Middle frontal gyrus (tissue), 1 donor: ENCODE results near the gene CPPED1.

Experiments
- DNase-seq: peaks from one replicate; pipeline ENCODE4 v3.0.0-alpha.2; 2015; ENCODE audit warnings: low spot score; ENCODE audit errors: extremely low spot score

Gene CPPED1

DNA sequence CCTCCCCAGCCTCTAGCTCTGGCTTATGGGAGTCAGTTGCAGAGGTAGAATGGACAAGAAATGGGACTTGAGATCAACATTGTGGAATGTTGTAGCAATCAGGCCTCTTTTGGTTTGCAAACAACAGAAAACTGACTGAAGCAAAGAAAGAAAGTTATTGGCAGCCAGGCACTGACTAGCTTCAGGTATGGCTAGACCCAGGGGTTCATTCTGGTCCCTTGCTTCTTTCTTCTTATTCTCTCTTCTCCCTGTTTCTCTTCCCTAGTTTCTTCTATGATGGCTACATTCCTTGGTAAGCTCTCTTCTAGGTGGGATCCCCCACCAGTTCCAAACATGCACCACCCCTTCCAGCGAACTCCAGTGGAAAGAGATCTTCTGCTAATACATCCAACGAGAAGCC is 154.3 kb downstream of the CPPED1 start:
- no peak for DNase-seq

DNA sequence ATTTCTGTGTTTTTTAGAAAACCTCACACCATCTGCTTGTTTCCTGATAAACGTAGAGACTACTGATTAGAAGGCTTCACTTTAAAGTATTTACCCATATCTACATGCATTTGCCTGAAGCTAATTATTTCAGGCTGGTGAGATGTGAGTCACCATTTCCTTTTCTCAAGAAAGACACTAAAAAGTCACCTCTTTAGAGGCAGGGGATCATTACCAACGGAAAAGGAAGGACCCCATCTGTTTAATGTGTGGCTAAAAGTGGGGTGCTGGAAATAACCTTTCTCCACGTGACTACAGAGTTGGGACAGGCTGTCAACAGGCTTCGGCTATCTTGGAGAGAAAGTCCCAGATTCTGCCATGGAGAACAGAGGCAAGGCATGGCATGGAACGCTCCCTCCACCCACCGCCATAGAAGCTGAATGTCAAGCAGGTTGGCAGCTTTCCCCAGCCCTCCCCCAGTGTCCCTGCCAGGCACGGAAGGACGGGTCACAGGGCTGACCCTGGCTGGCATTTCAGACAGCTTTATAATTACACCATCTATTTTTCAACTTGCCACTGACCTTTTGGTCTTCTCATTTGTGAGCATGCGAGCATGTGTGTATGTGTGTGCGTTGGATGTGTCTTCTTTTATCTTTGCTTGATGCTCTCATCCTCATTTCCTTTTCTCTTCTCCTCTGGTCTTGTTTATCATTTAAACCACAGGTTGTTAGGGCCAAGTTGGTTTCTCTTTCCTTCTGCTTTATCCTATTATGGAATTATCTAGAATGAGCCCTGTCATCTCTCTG is 157.0 kb downstream of the CPPED1 start:
- peak; percentile 8 for DNase-seq

DNA sequence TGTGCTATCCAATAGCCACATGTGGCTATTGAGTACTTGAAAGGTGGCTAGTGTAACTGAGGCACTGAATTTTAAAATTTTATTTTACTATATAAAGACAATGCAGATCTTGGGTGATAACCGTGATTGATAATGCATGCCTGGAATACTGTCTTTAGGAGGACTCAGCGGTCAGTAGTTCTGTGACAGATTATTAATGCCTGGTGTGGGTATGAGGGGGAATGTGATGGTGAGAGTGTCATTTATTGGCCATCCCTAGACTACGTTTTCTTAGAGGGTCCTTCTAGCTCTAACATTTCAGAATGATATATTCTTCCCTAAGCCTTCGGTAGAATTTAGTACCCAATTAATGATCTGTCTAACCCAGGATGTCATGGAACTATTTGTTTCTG is 157.6 kb downstream of the CPPED1 start:
- DNase-seq, result no peak

GRCh38 chr16:12643034-12643455 is 160.6 kb downstream of the CPPED1 start:
- no peak for DNase-seq

GRCh38 chr16:12639044-12639443 is 164.6 kb downstream of the CPPED1 start:
- DNase-seq, result no peak

DNA sequence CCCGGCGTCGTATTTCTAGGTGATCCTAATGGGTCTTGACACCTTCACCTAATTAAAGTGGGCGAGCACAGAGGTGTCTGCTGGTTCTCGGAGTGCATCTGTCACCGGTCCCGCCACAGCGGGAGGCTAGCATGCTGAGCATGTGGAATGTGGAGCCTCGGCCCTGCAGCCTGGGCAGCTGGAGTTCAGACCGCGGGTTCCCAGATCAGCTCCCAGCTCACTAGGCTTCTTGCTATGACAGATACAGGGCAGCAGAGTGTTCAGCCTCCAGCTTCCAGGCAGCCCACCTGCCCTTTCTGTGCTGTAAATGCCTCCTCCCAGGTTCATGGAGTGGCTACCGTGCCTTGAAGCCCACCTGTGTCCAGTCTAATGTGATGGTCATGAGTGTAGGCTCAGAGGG is 166.7 kb downstream of the CPPED1 start:
- DNase-seq, result no peak

DNA sequence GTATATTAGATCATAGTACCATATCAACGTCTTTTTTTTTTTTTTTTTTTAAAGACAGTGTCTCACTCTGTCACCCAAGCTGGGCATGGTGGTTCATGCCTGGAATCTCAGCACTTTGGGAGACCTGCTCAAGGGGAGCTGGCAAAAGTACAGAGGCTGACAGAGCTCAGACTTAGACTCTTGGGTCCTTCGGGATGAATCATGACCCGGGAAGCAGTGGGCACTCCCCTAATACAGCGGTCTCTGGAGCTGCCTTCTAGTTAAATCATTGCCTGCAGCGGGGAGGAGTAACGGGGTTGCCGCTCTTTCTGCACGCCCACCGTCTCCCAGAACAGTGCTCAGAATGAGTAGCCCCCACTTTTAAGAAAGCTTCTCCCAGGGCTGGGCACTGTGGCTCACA is 174.4 kb downstream of the CPPED1 start:
- DNase-seq, result no peak

DNA sequence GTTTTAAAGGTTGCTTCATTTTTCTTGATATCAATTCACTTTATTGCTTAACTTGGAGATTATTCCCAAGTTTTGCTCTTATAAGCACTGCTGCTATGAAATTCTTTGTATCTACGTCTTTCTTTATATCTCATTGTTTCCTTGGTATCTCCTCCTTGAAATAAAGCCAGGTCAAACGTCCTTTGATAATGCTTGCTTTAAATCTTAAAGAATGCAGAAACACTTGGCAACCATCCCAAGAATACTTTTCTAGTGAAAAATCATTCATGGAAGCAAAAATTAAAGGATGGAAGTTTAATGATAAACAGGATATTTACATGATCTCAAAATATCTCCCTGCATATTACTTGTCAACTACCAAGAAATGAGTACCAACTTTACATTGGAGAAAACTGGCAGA is 175.2 kb downstream of the CPPED1 start:
- DNase-seq, result no peak

DNA sequence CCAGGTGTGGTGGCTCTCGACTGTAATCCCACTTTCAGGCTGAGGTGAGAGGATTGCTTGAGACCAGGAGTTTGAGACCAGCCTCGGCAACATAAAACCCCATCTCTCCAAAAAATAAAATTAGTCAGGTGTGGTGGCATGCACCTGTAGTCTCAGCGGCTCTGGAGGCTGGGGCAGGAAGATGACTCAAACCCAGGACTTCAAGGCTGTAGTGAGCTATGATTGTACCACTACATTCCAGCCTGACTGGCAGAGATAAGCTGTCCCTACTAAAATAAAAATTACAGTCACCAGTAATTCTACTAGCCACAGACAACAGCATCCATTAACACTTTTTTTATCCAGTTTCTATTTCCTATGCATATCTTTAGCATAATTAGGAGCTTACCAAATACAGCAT is 176.3 kb downstream of the CPPED1 start:
- DNase-seq, result no peak

GRCh38 chr16:12626411-12626810 is 177.3 kb downstream of the CPPED1 start:
- no peak for DNase-seq

DNA sequence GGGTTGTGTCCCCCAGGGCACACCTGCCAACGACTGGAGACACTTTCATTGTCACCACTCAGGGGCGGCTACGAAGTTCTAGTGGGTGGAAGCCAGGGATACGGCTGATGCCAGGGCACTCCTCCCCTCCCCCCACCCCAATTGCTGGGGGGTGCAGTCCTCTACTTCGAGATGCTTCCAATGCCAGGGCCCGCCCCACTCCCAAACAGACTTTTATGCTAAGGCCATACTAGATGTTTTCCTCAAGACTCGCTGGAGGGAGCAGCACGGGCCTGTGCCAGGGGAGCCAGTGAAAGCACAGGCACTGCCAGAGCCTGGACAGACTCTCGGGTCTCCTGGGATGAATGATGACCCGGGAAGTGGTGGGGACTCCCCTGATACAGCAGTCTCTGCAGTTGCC is 178.0 kb downstream of the CPPED1 start:
- DNase-seq, result no peak

DNA sequence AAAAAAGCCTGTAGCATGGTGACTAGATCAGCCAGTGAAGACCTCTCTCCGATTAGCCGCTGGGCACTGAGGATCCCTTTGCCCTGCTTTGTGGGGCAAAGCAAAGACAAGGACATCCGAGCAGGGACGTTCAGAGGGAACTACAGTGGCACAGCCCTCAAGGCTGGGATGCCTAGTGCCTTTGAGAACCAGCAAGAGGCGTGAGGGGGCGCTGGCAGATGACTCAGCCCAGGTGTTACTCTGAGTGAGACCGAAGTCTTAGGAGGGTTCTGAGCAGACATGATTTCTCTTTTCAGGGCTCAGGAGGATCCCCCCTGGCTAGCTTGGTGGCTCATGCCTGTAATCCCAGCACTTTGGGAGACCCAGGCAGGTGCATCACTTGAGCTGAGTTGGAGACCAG is 178.6 kb downstream of the CPPED1 start:
- no peak for DNase-seq

GRCh38 chr16:12620150-12620549 is 183.5 kb downstream of the CPPED1 start:
- DNase-seq, result no peak

DNA sequence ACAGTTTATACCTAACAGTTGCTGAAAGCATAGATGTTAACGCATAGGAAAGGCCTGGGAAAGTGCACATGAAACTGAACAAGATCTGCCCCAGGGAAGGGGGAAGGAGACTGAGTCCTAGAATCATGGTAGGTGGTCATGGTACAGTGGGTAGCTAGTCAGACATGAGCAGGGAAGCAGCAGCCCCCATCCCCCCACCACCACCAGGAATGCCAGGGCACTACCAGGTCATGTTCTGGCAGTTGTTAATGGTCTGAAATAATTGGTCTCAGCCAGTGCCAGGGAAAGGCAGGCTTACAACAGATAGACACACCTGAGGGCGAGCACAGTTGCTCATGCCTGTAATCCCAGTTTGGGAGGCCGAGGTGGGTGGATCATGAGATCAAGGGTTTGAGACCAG is 185.2 kb downstream of the CPPED1 start:
- DNase-seq, result no peak

DNA sequence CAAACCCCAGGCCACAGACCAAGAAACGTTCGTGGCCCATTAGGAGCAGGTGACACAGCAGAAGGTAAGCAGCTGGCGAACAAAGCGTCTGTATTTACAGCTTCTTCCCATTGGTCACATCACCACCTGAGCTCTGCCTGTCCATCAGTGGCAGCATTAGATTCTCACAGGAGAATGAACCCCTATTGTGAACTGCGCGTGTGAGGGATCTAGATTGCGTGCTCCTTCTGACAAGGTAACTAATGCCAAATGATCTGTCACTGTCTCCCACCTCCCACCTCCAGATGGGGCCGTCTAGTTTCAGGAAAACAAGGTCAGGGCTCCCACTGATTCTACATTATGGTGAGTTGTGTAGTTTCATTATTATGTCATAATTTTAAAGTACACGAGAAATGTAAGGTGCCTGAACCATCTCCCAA is 186.3 kb downstream of the CPPED1 start:
- DNase-seq, result no peak

DNA sequence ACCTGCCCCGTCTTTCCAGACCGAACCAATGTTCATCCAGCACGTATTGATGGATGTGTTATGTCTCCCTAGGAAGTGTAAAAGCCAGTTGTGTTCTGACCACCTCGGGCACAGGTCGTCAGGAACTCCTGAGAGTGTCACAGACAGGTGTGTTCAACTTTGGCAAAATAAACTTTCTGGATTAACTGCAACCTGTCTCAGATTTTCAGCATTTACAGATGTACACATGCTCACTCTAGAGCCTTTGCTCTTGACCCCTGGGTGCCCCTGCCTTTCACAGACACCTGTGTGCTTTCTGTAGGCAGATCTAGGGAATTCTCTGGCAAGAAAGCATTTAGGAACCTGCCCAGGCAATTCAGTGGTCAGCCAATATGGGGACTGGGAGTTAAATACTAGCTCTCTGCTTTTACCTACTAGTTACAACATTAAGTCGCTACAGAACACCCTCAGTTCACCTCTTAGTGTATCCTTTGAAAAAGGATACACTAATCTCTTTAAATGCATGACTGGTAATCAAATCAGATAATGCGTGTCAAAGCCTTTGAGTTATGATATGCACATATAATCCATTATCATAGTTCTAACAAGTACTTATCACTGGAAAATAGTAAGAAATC is 188.9 kb downstream of the CPPED1 start:
- no peak for DNase-seq

DNA sequence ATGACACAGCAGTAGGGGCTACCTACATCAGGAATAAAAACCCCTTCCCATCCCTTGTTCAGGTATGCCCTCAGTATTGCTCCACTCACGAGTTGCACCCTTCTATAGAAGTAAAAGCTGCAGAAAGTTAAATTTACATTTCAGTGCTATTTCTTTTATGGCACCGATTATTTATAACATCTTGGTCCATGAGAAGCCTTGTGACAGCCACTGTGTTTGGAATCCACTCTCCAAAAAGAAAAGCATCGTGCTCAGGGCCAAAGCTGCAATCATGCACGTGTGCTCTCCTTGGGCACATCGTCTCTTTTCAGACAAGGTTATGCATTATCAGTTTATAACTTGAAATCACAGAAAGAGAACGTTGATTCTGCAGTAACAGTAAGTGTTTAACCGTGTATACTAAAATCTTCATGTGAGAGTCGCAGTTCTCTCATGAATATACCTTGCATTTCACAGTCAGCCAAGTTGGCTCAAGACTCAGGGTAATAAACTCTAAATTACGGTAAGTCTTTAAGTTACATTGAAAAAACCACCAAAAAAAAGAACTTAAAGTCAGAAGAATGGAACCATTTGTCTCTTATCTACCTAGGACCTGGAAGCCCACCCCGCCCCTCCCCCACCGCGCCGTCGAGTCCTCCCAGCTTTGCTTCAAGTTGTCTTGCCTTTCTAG is 189.6 kb downstream of the CPPED1 start:
- no peak for DNase-seq

DNA sequence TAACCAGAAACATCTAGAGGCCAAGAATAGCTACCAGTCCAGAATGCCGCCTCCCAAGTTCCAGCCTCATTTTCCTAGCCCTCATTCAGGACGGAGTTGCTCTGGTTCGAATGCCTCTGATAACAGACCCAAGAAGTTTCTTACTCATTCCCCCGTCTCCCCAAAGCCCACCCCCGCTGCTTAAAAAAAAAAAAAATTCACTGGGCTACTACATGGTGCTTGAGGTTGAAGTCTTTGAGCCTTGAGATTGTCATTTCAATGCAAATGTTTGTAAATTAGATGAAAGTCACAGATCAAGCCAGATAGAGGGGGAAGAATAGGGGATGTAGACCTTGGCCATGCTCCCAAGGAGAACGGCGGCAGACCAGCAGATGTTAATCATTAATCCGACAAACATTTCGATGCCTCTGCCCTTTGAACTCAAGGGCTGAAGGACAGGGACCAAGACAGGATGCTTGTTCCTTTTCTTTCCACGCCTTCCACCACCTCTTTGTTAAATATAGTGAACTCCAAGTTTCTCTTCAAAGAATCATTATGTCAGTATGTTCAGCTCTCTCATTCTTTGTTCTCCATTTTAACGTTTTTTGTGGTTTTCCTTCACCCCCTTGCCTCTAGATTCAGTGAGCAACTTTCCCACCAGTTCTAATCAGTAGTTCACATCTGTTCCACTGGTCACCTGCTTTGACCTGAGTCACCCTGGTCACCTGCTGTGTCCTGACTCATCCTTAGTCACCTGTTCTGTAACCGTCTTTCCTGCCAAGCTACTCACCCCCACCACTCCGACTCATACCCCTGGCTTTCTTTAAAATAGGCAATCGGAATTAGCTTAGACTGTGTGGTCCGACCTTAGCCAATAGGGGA is 190.3 kb downstream of the CPPED1 start:
- no peak for DNase-seq

DNA sequence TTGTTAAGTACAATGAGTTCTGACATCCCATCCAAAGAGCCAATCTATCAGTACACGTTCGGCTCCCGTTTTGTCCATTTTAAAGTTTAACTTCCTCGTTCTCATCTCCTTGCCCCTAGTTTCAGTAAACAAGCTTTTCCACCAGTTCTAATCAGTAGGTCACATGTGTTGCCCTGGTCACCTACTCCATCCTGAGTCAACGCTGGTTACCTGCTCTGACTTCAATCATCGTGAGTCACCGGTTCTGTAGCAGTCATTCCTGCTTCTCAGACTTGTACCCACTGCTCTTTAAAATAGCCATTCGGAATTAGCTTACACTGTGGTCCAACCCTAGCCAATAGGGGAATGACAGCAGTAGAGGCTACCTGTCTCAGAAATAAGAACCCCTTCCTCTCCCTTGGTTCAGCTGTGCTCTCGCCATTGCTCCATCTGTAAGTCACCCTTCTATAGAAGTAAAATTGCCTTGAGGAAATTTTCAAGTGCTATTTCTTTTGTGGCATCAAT is 191.0 kb downstream of the CPPED1 start:
- no peak for DNase-seq

- no peak for DNase-seq
Measured at GRCh38 chr16:12611916-12612597, 191.6 kb downstream of the CPPED1 start.

DNA sequence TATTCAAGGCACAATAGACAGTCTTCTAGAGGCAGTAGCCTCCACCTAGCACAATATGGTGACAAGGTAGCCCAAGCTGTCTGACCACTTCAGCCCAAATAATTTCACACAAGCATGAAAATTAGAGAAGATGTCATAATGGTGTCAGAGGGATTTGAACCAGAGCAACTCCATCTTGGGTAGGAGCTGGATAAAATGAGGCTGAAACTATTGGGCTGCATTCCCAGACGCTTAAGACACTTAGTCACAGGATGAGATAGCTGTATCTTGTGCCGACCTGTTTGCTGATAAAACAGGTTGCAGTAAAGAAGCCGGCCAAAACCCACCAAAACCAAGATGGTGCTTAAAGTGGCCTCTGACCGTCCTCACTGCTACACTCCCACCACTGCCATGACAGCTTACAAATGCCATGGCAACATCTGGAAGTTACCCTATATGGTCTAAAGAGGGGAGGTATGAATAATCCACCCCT is 192.6 kb downstream of the CPPED1 start:
- DNase-seq, result no peak
